HG03520 (cell line): ENCODE measurements around the gene EDN2.

Experiments used
- ATAC-seq: cut with Tn5 transposase; IDR thresholded peaks from one replicate; pipeline ENCODE4 v1.9.1; 2021; ENCODE audit warnings: mild to moderate bottlenecking, moderate library complexity; ENCODE audit not compliant: unreplicated experiment

The EDN2 gene

GRCh38 chr1:41444246-41444645 lies 40.2 kb downstream of the EDN2 start:
- ATAC-seq, result no peak

DNA sequence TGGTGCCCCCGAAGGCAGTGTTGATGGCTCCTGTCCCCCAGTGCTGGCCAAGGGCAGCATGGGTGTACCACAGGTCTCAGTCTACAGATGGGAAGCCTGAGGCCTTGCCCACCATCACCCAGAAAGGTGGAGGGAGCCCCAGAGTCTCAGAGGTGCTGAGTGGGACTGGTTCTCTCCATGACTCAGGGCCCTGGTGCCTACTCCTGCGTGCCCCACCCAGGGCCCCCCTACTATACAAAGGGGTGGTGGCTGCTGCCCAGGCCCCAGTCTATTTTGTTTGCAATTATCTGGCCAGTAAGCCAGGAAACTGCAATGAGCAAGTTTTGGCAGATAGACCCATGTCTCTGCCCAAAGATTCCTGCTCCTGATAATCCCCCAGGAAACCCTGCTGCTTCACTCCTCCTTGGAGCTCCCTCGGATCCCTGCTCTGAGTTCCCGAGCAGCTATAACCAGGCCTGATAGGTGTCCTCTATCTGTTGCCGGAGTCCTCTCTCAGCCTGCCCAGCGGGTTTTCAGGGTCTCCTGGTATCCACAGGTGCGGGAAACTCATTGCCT lies 41.7 kb downstream of the EDN2 start:
- ATAC-seq, result no peak

DNA sequence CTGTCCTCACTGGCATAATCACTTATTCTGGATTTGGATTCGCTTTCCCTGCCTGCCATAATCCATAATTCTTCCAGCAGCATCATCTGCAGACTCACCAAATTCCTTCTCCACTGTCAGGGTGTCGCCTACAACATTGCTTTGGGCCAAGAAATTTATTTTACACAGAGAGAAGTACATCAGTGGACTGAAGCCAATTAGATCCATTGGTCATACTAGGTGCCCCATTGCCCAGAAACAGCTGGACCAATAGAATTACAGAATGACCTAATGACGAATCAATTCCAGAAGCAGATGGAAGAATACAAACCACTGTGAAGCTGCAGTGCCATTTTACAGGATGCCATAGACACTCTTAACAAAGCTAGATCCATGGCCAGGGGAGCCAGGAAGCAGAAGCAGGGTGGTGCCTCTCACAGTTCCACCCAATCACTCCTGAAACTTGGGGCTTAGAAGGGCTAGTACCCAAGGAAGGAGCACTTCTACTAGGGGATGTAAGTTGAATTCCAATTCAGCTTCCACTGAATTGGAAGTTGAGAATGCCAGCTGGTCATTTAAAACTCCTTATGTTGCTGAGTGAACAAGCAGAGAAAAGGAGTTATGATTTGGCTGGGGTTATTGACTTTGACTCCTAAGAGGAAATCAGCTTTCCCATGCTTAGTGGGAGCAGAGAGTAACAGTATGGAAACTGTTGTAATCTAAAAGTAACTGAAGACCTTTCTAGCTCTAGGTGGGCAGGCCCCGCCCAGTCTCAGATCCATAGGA lies 44.0 kb downstream of the EDN2 start:
- ATAC-seq, result no peak

GRCh38 chr1:41439234-41439633 lies 45.2 kb downstream of the EDN2 start:
- no peak for ATAC-seq

DNA sequence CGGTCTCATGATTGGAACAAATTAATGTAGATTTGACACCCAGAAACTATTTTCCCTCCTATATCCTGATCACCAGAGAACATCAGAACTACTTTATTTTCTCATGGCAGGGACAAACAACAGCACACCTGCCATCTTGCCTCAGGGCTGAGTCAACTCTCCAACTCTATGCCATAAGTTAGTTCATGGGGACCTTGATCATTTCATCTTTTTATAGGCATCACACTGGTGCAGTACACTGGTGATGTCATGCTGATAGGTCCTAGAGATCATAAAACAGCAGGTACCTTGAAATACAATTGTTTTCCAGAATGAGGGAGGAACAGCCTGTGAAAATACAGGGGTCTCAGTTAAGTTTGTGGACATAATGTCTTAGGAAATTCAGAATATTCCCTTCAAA lies 45.8 kb downstream of the EDN2 start:
- no peak for ATAC-seq

- no peak for ATAC-seq
Observed at GRCh38 chr1:41437011-41437355, 47.5 kb downstream of the EDN2 start.

DNA sequence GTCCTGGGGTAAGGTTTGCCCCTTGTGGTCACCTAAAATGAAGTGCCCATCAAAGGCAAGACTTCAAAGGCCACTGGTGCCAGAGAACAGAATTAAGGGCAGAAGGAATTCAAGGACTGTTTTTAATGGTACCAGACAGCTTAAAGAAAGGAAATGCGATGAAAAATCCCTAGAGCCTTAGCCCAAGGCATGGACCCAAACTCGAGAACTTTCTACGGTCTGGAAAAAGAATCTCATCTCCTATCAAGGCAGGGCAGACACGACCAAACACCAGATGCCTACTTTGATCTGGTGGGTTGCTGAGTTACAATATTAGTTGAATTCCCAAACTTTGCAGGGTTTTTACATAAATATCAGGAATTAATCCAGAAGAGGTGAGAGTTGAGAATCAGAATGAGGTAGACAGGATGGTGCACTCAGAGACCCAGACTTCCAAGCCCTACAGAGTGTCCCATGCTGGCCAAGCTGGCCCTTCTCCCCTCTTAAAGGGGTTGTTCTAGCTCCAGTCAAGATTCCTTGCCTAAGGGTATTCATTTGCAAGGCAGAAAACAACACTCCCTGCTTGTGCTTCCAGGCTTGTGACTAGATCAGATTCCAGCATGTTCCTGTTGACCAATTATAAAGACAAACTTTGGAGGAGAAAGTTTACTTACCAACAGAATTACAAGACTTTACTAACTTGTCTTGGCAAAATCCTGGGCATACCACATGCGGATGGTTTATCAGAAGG lies 48.0 kb downstream of the EDN2 start:
- no peak for ATAC-seq

- ATAC-seq, result no peak
Observed at GRCh38 chr1:41435570-41436178, 48.8 kb downstream of the EDN2 start.

- ATAC-seq, result no peak
Observed at GRCh38 chr1:41434748-41435449, 49.6 kb downstream of the EDN2 start.

- ATAC-seq, result no peak
Observed at GRCh38 chr1:41434306-41434705, 50.2 kb downstream of the EDN2 start.

DNA sequence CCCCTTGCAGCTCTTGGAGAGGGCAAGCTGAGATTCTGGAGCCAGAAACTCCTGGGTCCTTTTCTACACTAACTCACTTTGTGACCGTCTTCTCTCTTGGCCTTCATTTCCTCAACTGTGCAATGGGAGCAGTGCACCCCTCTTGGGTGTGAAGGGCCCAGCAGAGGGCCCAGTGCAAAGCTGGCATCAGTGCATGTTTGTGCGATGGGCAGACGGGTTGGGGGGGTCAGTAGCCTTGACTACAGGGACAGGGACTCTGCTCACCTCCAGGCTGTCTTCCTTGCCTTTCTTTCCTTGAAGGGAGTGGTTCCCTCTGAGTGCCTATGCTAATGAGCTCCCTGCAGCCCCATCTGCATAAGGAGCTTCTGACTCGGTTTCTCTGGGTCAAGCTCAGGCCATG lies 51.0 kb downstream of the EDN2 start:
- ATAC-seq, result no peak

DNA sequence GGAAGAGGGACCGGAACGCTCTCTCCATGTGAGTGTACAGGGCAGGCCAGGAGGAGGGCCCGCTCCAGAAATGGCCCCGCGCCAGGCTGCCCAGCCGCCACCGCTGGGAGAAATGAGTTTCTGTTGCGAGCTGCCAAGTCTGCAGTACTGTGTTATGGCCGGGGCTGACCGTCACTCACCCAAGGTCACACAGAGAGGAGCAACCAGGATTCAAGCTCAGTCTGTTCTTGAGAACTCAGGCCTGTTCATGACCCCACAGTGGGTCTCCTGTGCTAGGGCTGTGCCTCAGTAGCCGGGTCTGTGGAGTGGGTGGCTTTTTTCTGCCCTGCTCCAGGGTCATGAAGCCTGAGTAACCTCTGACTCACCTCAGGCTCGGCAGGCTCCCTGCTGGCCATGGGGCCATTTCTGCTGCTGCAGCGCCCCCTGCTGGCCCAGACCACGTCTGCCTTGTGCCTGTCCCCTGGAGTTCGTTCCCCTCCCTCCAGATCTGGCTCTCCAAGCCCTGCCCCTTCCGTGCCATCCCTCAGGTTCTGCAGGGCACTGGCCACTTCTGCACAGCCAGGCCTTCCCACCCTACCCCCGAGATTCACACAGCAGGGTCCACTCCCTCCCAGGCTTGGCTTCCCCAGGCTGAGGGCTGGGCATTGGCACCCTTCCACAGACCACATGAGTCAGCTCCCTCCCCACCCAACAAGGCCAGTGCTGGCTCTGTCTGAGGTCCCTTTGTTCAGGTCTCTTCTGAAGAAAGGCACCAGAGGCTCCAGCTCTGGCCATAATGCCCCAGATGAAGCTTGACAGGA lies 51.8 kb downstream of the EDN2 start:
- no peak for ATAC-seq

DNA sequence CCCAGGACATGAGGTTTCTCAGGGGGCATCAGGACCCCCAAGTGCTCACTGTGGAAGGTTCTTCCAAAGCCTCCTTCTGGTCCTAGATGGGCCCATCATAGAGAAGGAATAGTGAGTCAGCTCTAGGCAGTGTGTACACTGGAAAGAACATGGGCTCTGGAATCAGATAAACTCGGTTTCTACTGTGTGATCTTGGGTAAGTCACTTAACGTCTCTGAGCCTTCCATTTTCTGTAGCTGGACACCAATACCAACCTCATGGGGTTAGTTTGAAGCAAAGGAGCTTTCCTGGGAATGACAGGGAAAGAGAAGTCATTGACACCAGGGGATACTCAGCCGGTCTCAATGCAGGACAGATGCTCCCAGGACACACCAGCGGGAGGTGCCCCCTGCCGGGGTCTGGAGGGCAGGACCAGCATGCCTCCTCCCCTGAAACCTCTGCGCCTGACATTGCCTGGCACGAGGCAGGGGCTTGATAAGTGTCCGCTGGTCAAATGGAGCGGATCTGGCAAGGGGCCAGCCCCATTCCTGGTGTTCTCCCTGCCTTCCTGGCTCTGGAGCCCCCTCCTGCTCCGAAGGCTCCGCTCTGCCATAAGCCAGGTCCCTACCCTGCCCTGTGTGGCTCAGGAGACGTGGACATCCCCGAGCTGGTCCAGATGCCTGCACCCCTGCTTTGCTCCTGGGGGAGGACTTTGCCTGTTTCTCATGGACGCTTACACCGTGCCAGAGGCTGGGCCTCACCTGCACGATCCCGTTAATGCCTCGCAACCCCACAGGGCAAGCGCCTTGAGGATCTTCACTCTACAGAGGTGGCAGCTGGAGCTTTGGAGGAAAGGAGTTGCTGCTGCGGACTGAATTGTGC lies 52.8 kb downstream of the EDN2 start:
- no peak for ATAC-seq

DNA sequence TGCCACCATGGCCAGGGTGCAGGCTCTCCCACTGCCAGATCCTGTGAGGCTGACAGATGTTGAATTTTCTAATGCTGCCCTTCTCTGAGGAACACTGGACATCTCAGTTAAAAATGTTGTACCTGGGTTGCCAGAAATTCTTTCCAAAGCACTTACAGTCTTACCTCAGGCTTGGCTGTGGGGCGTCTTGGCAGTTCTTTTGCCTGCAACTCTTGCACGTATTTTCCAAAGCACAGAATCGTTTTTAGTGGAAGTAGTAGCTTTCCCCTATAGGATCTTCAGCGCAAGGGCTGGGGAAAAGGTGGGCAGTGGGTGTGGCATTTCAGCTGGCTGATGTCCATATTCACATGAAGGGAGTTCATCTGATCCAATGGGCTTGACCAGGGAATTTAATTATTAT lies 53.9 kb downstream of the EDN2 start:
- ATAC-seq, result no peak

GRCh38 chr1:41430069-41430468 lies 54.4 kb downstream of the EDN2 start:
- no peak for ATAC-seq

GRCh38 chr1:41429641-41430035 lies 54.8 kb downstream of the EDN2 start:
- no peak for ATAC-seq
